Spleen (tissue), 13 donors: Measurements from ENCODE around the gene RAB3A. TPM values are rescaled to one million over a fixed set of nuclear protein-coding genes. Genes with fewer than 3 reads are reported as not detected.
A peak's percentile ranks its signal among the peaks of the same experiment; 100 is the strongest.

Experiments
- DNase-seq: peaks from one replicate; pipeline ENCODE4 v3.0.0-alpha.2; 2020
- H3K27ac ChIP-seq, 8 donors: fragments of 200-600 bp; sonication (generic) in 7 of 8; 1 replicate in 4 of 8; 2 replicates in 4 of 8; pipeline versions ENCODE4 v1.5.0 to v1.8.0; 2016 to 2021; ENCODE audit warnings: inconsistent platforms in 4 of 8, mild to moderate bottlenecking in 4 of 8, moderate library complexity in 1 of 8
- H3K27me3 ChIP-seq, 7 donors: fragments of 200-600 bp; sonication (generic) in 6 of 7; replicated peaks in 1 of 7; 1 replicate in 4 of 7; 2 replicates in 3 of 7; pipeline versions ENCODE4 v1.5.0 to v1.8.0; 2016 to 2021; ENCODE audit warnings: inconsistent platforms in 3 of 7, mild to moderate bottlenecking in 1 of 7
- H3K36me3 ChIP-seq, 6 donors: fragments of 200-600 bp; sonication (generic) in 5 of 6; 1 replicate in 4 of 6; 2 replicates in 2 of 6; pipeline versions ENCODE4 v1.5.0 to v1.8.0; 2016 to 2021; ENCODE audit warnings: inconsistent platforms in 2 of 6
- H3K4me1 ChIP-seq, 6 donors: fragments of 200-600 bp; sonication (generic) in 5 of 6; 1 replicate in 3 of 6; 2 replicates in 3 of 6; pipeline versions ENCODE4 v1.5.0 to v1.8.0; 2016 to 2021; ENCODE audit warnings: inconsistent platforms in 3 of 6
- H3K4me3 ChIP-seq, 8 donors: fragments of 200-600 bp; sonication (generic) in 7 of 8; 1 replicate in 4 of 8; 2 replicates in 4 of 8; pipeline versions ENCODE4 v1.5.0 to v1.8.0; 2016 to 2021; ENCODE audit warnings: inconsistent platforms in 4 of 8, mild to moderate bottlenecking in 4 of 8, moderate library complexity in 2 of 8
- H3K9me3 ChIP-seq, 8 donors: fragments of 200-600 bp; sonication (generic) in 7 of 8; 1 replicate in 4 of 8; 2 replicates in 4 of 8; pipeline versions ENCODE4 v1.5.0 to v1.8.0; 2016 to 2021; ENCODE audit warnings: inconsistent platforms in 4 of 8
- POLR2A ChIP-seq, 3 donors: fragments of 450-650 bp; IDR thresholded peaks; one replicate each; pipeline ENCODE4 v1.5.1; 2017; ENCODE audit warnings: antibody characterized with exemption in 3 of 3, mild to moderate bottlenecking in 1 of 3
- POLR2AphosphoS5 ChIP-seq, 3 donors: sonication (generic); formaldehyde crosslinking; IDR thresholded peaks; one replicate each; pipeline ENCODE4 v1.5.1; 2017; ENCODE audit warnings: antibody characterized with exemption in 3 of 3
- WGBS, 5 donors: extraction: QIAGEN DNeasy Blood & Tissue Kit in 3 of 5; methylation state at CpG; one replicate each; pipeline versions ENCODE4 v1.1.5 to v1.1.7; 2013 to 2018; 5-methylcytosine and 5-hydroxymethylcytosine counted together
- intact Hi-C: fragments of 100-400 bp; cut with DNase I; formaldehyde crosslinking; loops from one replicate; pipeline ENCODE4 v1.15.0; 2023; ENCODE audit warnings: low total_unique reads
- long read RNA-seq, 2 donors: transcript quantifications; one replicate each; lab custom pipeline, GENCODE V29; 2026
- polyA plus RNA-seq, 3 donors: library from polyadenylated mRNA; stranded (reverse); fragments of 200-250 nt; gene quantifications; one replicate each; pipeline ENCODE4 v1.2.1, GENCODE V29; 2013
- total RNA-seq, 7 donors: library from RNA; depleted of rRNA in 3 of 7; stranded (reverse); fragments of >200 nt in 3 of 7; fragmentation: NEBNext Ultra II Directional in 4 of 7; extraction: Animal tissue kit (Norgen Biotek cat#: 25700) in 4 of 7; gene quantifications; one replicate each; pipeline versions ENCODE4 v1.1.0 to v1.2.1, GENCODE V29; 2016 to 2021
- TF ChIP-seq, protein P1 (sequence below), 11 experiments: fragments of 200-600 bp in 7 of 11; fragments of 450-650 bp in 4 of 11; sonication (generic) in 4 of 11; IDR thresholded peaks in 8 of 11; conservative IDR thresholded peaks in 3 of 11; 1 replicate in 7 of 11; 2 replicates in 4 of 11; pipeline versions ENCODE4 v1.4.0 to v1.8.0; 2016 to 2021; ENCODE audit warnings: antibody characterized with exemption in 11 of 11, inconsistent platforms in 4 of 11, mild to moderate bottlenecking in 1 of 11
- donor health status: healthy with polysubstance abuse.
- donor health status: DM: no; HTN: no; CAD: no; lungs with moderate emphysema.
- donor health status: DM: no; HTN: no; CAD: no.
- donor health status: Bipolar disorder and iron deficiency.
- donor health status: healthy.
- donor health status: DM: no; HTN: no; CAD: no.
- donor health status: DM: yes; HTN: yes; CAD: no.

Gene RAB3A, protein sequence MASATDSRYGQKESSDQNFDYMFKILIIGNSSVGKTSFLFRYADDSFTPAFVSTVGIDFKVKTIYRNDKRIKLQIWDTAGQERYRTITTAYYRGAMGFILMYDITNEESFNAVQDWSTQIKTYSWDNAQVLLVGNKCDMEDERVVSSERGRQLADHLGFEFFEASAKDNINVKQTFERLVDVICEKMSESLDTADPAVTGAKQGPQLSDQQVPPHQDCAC
- total RNA-seq (1 to 10 TPM; 1.4 to 6.6 (median 3.3) TPM), polyA plus RNA-seq (1 to 10 TPM in 2 of 3 donors, under 1 TPM in 1; 0.72 to 1.7 (median 1.3) TPM)
- long read RNA-seq, donor 1: 0 reads
- long read RNA-seq, donor 2, partial matches to known transcripts: 0 of 1 reads
- long read RNA-seq, donor 2, other reads (novel, unspliced or antisense): 0 of 1 reads

DNA sequence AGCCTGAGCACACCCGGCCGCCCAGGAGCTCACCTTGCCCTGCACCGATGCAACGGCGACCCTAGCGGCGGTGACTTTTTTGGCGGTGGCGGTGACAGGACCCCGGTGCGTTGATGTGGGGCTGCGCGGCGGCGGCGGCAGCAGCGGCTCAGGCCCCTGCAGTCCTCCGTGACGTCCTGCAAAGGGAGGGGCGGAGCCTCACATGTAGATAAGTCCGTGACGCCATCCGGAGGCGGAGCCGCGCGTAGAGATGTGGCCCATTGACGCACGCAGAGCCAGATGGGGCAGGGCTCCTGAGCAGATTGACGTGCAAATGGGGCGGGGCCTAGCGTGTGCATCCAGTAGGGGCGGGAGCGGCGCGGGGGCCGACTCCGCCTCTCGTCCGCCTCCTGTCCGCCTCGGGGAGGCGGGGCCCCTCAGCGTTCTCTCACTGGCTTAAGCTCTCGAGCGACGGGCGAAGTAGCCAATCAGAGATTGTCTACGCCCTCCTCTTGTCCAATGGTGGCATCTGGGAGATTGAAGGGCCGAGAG, at the start of gene RAB3A:
Gene RAB3A (minus strand): TSS at position 180 of the 531 bp plus-strand sequence. CDS start 1,302 bp downstream, outside the sequence.
- Histone ChIP-seq H3K27ac (peak within 1 kb of the TSS; percentile 79 to 97 (median 95)), H3K4me3 (peak within 1 kb of the TSS; percentile 57 to 89 (median 78)), H3K9me3 (no peaks in the 10 kb centered on the region), H3K27me3 (peaks cover 0 to 16% (median 0%) of the 10 kb centered on the region in 7 donors), H3K36me3 (peaks cover 0 to 30% (median 9%) of the 10 kb centered on the region in 6 donors), H3K4me1 (peaks cover 12 to 65% (median 31%) of the 10 kb centered on the region in 6 donors)
- DNase-seq: peak; percentile 100
- TF ChIP-seq POLR2A (IDR thresholded peaks at IDR 0.05) (no peak), POLR2AphosphoS5 (IDR thresholded peaks at IDR 0.05) (peak; percentile 86 to 94 (median 93))
- TF ChIP-seq, protein P1, sequence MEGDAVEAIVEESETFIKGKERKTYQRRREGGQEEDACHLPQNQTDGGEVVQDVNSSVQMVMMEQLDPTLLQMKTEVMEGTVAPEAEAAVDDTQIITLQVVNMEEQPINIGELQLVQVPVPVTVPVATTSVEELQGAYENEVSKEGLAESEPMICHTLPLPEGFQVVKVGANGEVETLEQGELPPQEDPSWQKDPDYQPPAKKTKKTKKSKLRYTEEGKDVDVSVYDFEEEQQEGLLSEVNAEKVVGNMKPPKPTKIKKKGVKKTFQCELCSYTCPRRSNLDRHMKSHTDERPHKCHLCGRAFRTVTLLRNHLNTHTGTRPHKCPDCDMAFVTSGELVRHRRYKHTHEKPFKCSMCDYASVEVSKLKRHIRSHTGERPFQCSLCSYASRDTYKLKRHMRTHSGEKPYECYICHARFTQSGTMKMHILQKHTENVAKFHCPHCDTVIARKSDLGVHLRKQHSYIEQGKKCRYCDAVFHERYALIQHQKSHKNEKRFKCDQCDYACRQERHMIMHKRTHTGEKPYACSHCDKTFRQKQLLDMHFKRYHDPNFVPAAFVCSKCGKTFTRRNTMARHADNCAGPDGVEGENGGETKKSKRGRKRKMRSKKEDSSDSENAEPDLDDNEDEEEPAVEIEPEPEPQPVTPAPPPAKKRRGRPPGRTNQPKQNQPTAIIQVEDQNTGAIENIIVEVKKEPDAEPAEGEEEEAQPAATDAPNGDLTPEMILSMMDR (IDR thresholded peaks at IDR 0.05 in 8 of 11, conservative IDR thresholded peaks at IDR 0.05 in 3 of 11): peak in 5 of 11 experiments; percentile 5 to 64 (median 44)
- 0 to 1% (median 0%) methylated on average over 28 to 50 of the region's 50 CpGs for WGBS, 5 donors
- intact Hi-C loops: no loop called here

DNA sequence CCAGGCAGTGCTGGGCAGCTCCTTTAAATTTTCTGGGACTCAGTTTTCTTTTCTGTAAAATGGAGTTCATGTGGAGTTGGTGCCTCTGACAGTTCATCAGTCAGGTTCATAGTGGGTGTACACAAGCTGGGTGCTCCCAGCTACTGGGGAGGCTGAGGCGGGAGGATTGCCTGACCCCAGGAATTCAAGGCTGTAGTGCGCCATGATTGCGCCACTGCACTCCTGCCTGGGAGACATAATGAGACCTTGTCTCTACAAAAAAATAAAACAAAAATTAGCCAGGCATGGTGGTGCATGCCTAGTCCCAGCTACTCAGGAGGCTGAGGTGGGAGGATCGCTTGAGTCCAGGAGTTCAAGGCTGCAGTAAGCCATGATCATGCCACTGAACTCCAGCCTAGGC, 49.3 kb upstream of the RAB3A start:
- Histone ChIP-seq H3K27ac (no peak overlapping the region), H3K4me1 (peaks cover 0 to 31% (median 13%) of the 10 kb centered on the region in 6 donors), H3K36me3 (peaks cover 0 to 16% (median 7%) of the 10 kb centered on the region in 6 donors), H3K27me3 (peaks cover 0 to 39% (median 4%) of the 10 kb centered on the region in 7 donors), H3K9me3 (no peaks in the 10 kb centered on the region), H3K4me3 (no peak overlapping the region)
- intact Hi-C loops: loop anchor here (5.0 kb wide), 2 partner anchors 46 to 141 kb away; no protein-coding TSS in a partner anchor
- no peak for TF ChIP-seq POLR2AphosphoS5 (IDR thresholded peaks at IDR 0.05)
- TF ChIP-seq POLR2A (IDR thresholded peaks at IDR 0.05): no peak
- TF ChIP-seq, protein P1 (IDR thresholded peaks at IDR 0.05 in 8 of 11, conservative IDR thresholded peaks at IDR 0.05 in 3 of 11): no peak
- DNase-seq: no peak
- 77 to 89% (median 86%) methylated on average over 4 of the region's 4 CpGs for WGBS, 5 donors

DNA sequence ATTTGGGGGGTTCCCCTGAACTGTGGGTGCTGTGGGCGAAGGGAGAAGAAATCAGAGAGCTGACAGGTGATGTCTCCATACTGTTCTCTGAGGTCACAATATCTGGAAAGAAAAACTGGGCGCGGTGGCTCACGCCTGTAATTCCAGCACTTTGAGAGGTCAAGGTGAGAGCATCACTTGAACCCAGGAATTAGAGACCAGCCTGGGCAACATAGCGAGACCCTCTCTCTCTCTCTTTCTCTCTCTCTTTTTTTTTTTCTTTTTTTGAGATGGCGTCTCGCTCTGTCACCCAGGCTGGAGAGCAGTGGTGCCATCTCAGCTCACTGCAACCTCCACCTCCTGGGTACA, 48.5 kb upstream of the RAB3A start:
- Histone ChIP-seq H3K27ac (no peak overlapping the region), H3K4me3 (no peak overlapping the region), H3K27me3 (peaks cover 0 to 46% (median 4%) of the 10 kb centered on the region in 7 donors), H3K9me3 (no peaks in the 10 kb centered on the region), H3K36me3 (peaks cover 0 to 8% (median 3%) of the 10 kb centered on the region in 6 donors), H3K4me1 (peaks cover 0 to 31% (median 13%) of the 10 kb centered on the region in 6 donors)
- DNase-seq: no peak
- 73 to 81% (median 81%) methylated on average over 7 of the region's 7 CpGs for WGBS, 5 donors
- TF ChIP-seq, protein P1 (IDR thresholded peaks at IDR 0.05 in 8 of 11, conservative IDR thresholded peaks at IDR 0.05 in 3 of 11): no peak
- no peak for TF ChIP-seq POLR2AphosphoS5 (IDR thresholded peaks at IDR 0.05)
- TF ChIP-seq POLR2A (IDR thresholded peaks at IDR 0.05): no peak
- intact Hi-C loops: loop anchor here (5.0 kb wide), 2 partner anchors 45 to 140 kb away; no protein-coding TSS in a partner anchor
